Measurements from ENCODE around the gene DDHD1.

The DDHD1 gene

GRCh38 chr14:53113989-53114388, 39.1 kb downstream of the DDHD1 start:
- ATAC-seq (ENCODE audit: insufficient read depth, low read depth) (peak; percentile 12; the same call in 1 of the 3 replicates), DNase-seq (peak; percentile 38)
- Histone ChIP-seq H3K4me2 (ENCODE audit: insufficient read depth, low read length) (no peak overlapping the region), H3K4me1 (ENCODE audit: insufficient read depth, low read length) (peaks cover 77% of the 10 kb centered on the region), H3K4me3 (ENCODE audit: low read depth in 1 of 2, low read length in 2 of 2) (no peak overlapping the region), H3K9me3 (ENCODE audit: insufficient read depth, low read length, severe bottlenecking) (no peaks in the 10 kb centered on the region), H2AFZ (ENCODE audit: low read depth, low read length) (no peak overlapping the region), H3K27ac (ENCODE audit: low read length) (peak overlapping the region; percentile 27), H3K9ac (ENCODE audit: low read depth, low read length) (no peak overlapping the region), H3K36me3 (ENCODE audit: insufficient read depth, low read length) (no peaks in the 10 kb centered on the region), H3K79me2 (ENCODE audit: insufficient read depth, low read length) (peaks cover 95% of the 10 kb centered on the region), H3K27me3 (ENCODE audit: insufficient read depth, low read length, poor library complexity) (no peaks in the 10 kb centered on the region), H4K20me1 (ENCODE audit: insufficient read depth, low read length) (peaks cover 11% of the 10 kb centered on the region; the same call in 1 of the 2 replicates)
- no peak for TF ChIP-seq EZH2 (IDR thresholded peaks at IDR 0.05; ENCODE audit: borderline replicate concordance, low read depth, low read length, severe bottlenecking)
- no peak for TF ChIP-seq CTCF (IDR thresholded peaks at IDR 0.05; ENCODE audit: borderline replicate concordance, extremely low read depth, low read length, poor library complexity, severe bottlenecking)

- Histone ChIP-seq H4K20me1 (ENCODE audit: insufficient read depth, low read length) (peaks cover 3% of the 10 kb centered on the region; the same call in 1 of the 2 replicates), H3K9me3 (ENCODE audit: insufficient read depth, low read length, severe bottlenecking) (peaks cover 4% of the 10 kb centered on the region), H3K4me3 (ENCODE audit: low read depth in 1 of 2, low read length in 2 of 2) (peak overlapping the region in 1 of 2 experiments; percentile 59; a peak in 2 of 4 replicates), H3K4me1 (ENCODE audit: insufficient read depth, low read length) (peaks cover 65% of the 10 kb centered on the region), H3K9ac (ENCODE audit: low read depth, low read length) (peak overlapping the region; percentile 75), H3K27ac (ENCODE audit: low read length) (peak overlapping the region; percentile 96), H3K4me2 (ENCODE audit: insufficient read depth, low read length) (peak overlapping the region; percentile 81), H2AFZ (ENCODE audit: low read depth, low read length) (no peak overlapping the region), H3K36me3 (ENCODE audit: insufficient read depth, low read length) (no peaks in the 10 kb centered on the region; the same call in 1 of the 2 replicates), H3K27me3 (ENCODE audit: insufficient read depth, low read length, poor library complexity) (no peaks in the 10 kb centered on the region), H3K79me2 (ENCODE audit: insufficient read depth, low read length) (peaks cover 88% of the 10 kb centered on the region)
- no peak for TF ChIP-seq CTCF (IDR thresholded peaks at IDR 0.05; ENCODE audit: borderline replicate concordance, extremely low read depth, low read length, poor library complexity, severe bottlenecking)
- TF ChIP-seq EZH2 (IDR thresholded peaks at IDR 0.05; ENCODE audit: borderline replicate concordance, low read depth, low read length, severe bottlenecking), result no peak
- no peak for DNase-seq
- no peak for ATAC-seq (ENCODE audit: insufficient read depth, low read depth)
Observed at GRCh38 chr14:53110096-53110495, 43.0 kb downstream of the DDHD1 start.

GRCh38 chr14:53109105-53110041, 43.8 kb downstream of the DDHD1 start:
- TF ChIP-seq EZH2 (IDR thresholded peaks at IDR 0.05; ENCODE audit: borderline replicate concordance, low read depth, low read length, severe bottlenecking), result no peak
- peak; percentile 49 for TF ChIP-seq CTCF (IDR thresholded peaks at IDR 0.05; ENCODE audit: borderline replicate concordance, extremely low read depth, low read length, poor library complexity, severe bottlenecking)
- H3K4me1 ChIP-seq (ENCODE audit: insufficient read depth, low read length), result peaks cover 58% of the 10 kb centered on the region
- H4K20me1 ChIP-seq (ENCODE audit: insufficient read depth, low read length), result 0 out of 2 replicates have a peak, but pooled peaks cover 3% of the 10 kb centered on the region
- peak; percentile 91 for ATAC-seq (ENCODE audit: insufficient read depth, low read depth)
- DNase-seq, result peak; percentile 87
- no peaks in the 10 kb centered on the region; the same call in 1 of the 2 replicates for H3K36me3 ChIP-seq (ENCODE audit: insufficient read depth, low read length)
- peak overlapping the region; percentile 75 for H3K9ac ChIP-seq (ENCODE audit: low read depth, low read length)
- H3K4me2 ChIP-seq (ENCODE audit: insufficient read depth, low read length), result peak overlapping the region; percentile 81
- peak overlapping the region; percentile 96 for H3K27ac ChIP-seq (ENCODE audit: low read length)
- H3K27me3 ChIP-seq (ENCODE audit: insufficient read depth, low read length, poor library complexity), result no peaks in the 10 kb centered on the region
- H3K79me2 ChIP-seq (ENCODE audit: insufficient read depth, low read length), result peaks cover 88% of the 10 kb centered on the region
- peak overlapping the region; percentile 34 to 59; a peak in 3 of 4 replicates for H3K4me3 ChIP-seq (ENCODE audit: low read depth in 1 of 2, low read length in 2 of 2)
- H3K9me3 ChIP-seq (ENCODE audit: insufficient read depth, low read length, severe bottlenecking), result peaks cover 4% of the 10 kb centered on the region
- H2AFZ ChIP-seq (ENCODE audit: low read depth, low read length), result peak overlapping the region; percentile 67
